Aorta (tissue), 5 donors: Measurements from ENCODE around the gene TBC1D7. TPM values are rescaled to one million over a fixed set of nuclear protein-coding genes. Genes with fewer than 3 reads are reported as not detected.

ENCODE experiments used
- ATAC-seq: fragments of 200-7000 bp; cut with Tn5 transposase; one replicate; pipeline ENCODE4 v1.9.1; 2022; ENCODE audit warnings: moderate library complexity; ENCODE audit not compliant: low FRiP score
- DNase-seq, 2 donors: peaks; one replicate each; pipeline ENCODE4 v3.0.0-alpha.2; 2020
- H3K27ac ChIP-seq, 2 donors: one replicate each; pipeline ENCODE4 v1.5.1; 2013; ENCODE audit warnings: low read length in 2 of 2, mild to moderate bottlenecking in 2 of 2, moderate library complexity in 2 of 2, control low read depth in 1 of 2, inconsistent platforms in 1 of 2, low read depth in 1 of 2
- H3K27me3 ChIP-seq, 2 donors: one replicate each; pipeline ENCODE4 v1.6.1; 2013; ENCODE audit warnings: control low read depth in 1 of 2, low read length in 1 of 2, mild to moderate bottlenecking in 1 of 2, moderate library complexity in 1 of 2; ENCODE audit not compliant: insufficient read depth in 2 of 2, control insufficient read depth in 1 of 2
- H3K36me3 ChIP-seq, 2 donors: one replicate each; pipeline ENCODE4 v1.6.1; 2013; ENCODE audit warnings: control low read depth in 1 of 2, low read length in 1 of 2, mild to moderate bottlenecking in 1 of 2; ENCODE audit not compliant: insufficient read depth in 2 of 2, control insufficient read depth in 1 of 2
- H3K4me1 ChIP-seq, 2 donors: one replicate each; pipeline ENCODE4 v1.6.1; 2013; ENCODE audit warnings: low read length in 2 of 2, control low read depth in 1 of 2, mild to moderate bottlenecking in 1 of 2, moderate library complexity in 1 of 2; ENCODE audit not compliant: insufficient read depth in 2 of 2, control insufficient read depth in 1 of 2
- H3K4me3 ChIP-seq, 2 donors: one replicate each; pipeline ENCODE4 v1.5.1; 2013; ENCODE audit warnings: low read length in 2 of 2, control low read depth in 1 of 2, mild to moderate bottlenecking in 1 of 2
- H3K9me3 ChIP-seq: one replicate; pipeline ENCODE4 v1.6.1; 2013; ENCODE audit warnings: mild to moderate bottlenecking, low read length; ENCODE audit not compliant: control insufficient read depth
- WGBS, 2 donors: extraction: QIAGEN DNeasy Blood & Tissue Kit; methylation state at CpG; one replicate each; pipeline ENCODE4 v1.1.7; 2013; 5-methylcytosine and 5-hydroxymethylcytosine counted together
- intact Hi-C, 2 donors: fragments of 100-400 bp; cut with DNase I; formaldehyde crosslinking; loops; one replicate each; pipeline versions ENCODE4 v1.14.2 to v1.15.0; 2022
- polyA plus RNA-seq, 2 donors: library from polyadenylated mRNA; stranded (reverse); fragments of 200-250 nt; gene quantifications; one replicate each; pipeline ENCODE4 v1.2.3, GENCODE V29; 2013
- total RNA-seq, 2 donors: library from RNA; stranded (reverse); fragmentation: NEBNext Ultra II Directional; extraction: Animal tissue kit (Norgen Biotek cat#: 25700); gene quantifications; one replicate each; pipeline ENCODE4 v1.2.1, GENCODE V29; 2021
- donor health status: healthy with polysubstance abuse.
- donor health status: Bipolar disorder and iron deficiency.
- donor health status: DM: no; HTN: no; CAD: no.
- donor health status: DM: no; HTN: no; CAD: no.
- donor health status: DM: yes; HTN: yes; CAD: no.

Gene TBC1D7
- total and polyA plus RNA-seq, 4 donors = 6.0 to 11.6 (median 9.3) TPM

- DNase-seq (no peak), ATAC-seq (no peak)
- Histone ChIP-seq H3K4me1 (no peaks in the 10 kb centered on the region), H3K27ac (no peak overlapping the region), H3K36me3 (peaks cover 0 to 2% of the 10 kb centered on the region in 2 donors), H3K27me3 (no peaks in the 10 kb centered on the region), H3K4me3 (no peak overlapping the region), H3K9me3 (no peaks in the 10 kb centered on the region)
- 96 to 99% methylated on average over 2 of the region's 2 CpGs for WGBS, 2 donors
- intact Hi-C loops = no loop called here
These were observed 71.9 kb downstream of the TBC1D7 start for GRCh38 chr6:13256266-13257001.

Other genes starting within 250 kb of the TBC1D7 start
- 10 to 100 TPM; 16.0 to 17.3 TPM for gene GFOD1, start 159.1 kb upstream of the TBC1D7 start, total RNA-seq
- gene GFOD1, start 159.1 kb upstream of the TBC1D7 start, polyA plus RNA-seq = 1 to 10 TPM; 1.6 to 2.5 TPM
- 1 to 10 TPM; 8.1 to 9.8 TPM for gene SIRT5, start 246.1 kb upstream of the TBC1D7 start, total RNA-seq
- gene SIRT5, start 246.1 kb upstream of the TBC1D7 start, polyA plus RNA-seq = 1 to 10 TPM; 5.0 to 6.5 TPM